PC-3 (cell line): Measurements from ENCODE around the gene P2RX2. TPM values are rescaled to one million over a fixed set of nuclear protein-coding genes. Genes with fewer than 3 reads are reported as not detected.

Source experiments
- ATAC-seq: fragments of 200-7000 bp; cut with Tn5 transposase; 2 replicates; pipeline ENCODE4 v1.9.1; 2020; ENCODE audit warnings: mild to moderate bottlenecking, moderate library complexity
- BruUV-seq: library from RNA; stranded (reverse); fragments of 400-500 nt; replicated peaks from 2 replicates; lab custom pipeline; 2021; lab: Mats Ljungman, UMichigan
- CTCF ChIA-PET: fragments of 300-600 bp; sonication (Branson Sonifier 250); formaldehyde crosslinking; loops from one replicate; lab custom pipeline; 2022; ENCODE audit warnings: antibody characterized with exemption; lab: Charles Lee
- POLR2A ChIA-PET: fragments of 300-600 bp; sonication (Branson Sonifier 250); formaldehyde crosslinking; loops from one replicate; lab custom pipeline; 2022; ENCODE audit warnings: antibody characterized with exemption; ENCODE audit not compliant: unreplicated experiment; lab: Charles Lee
- DNase-seq: peaks from one replicate; pipeline ENCODE4 v3.0.0-alpha.2; 2015
- H2AFZ ChIP-seq: fragments of 300-600 bp; sonication (generic); 2 replicates; pipeline ENCODE4 v1.6.0; 2016; ENCODE audit warnings: antibody characterized with exemption, low read length
- H3F3A ChIP-seq: fragments of 300-600 bp; sonication (generic); one replicate; pipeline ENCODE4 v1.6.0; 2017; ENCODE audit warnings: antibody characterized with exemption, low read length, control low read depth, mild to moderate bottlenecking; ENCODE audit not compliant: unreplicated experiment
- H3K27ac ChIP-seq: fragments of 300-600 bp; sonication (generic); 2 replicates; pipeline ENCODE4 v1.5.1; 2016; ENCODE audit warnings: mild to moderate bottlenecking, low read length
- H3K27me3 ChIP-seq: fragments of 300-600 bp; sonication (generic); 2 replicates; pipeline ENCODE4 v1.6.1; 2016; ENCODE audit warnings: low read length, mixed read lengths
- H3K36me3 ChIP-seq: fragments of 300-600 bp; sonication (generic); 2 replicates; pipeline ENCODE4 v1.6.1; 2016; ENCODE audit warnings: low read depth, mixed run types, low read length, mixed read lengths
- H3K4me1 ChIP-seq: fragments of 300-600 bp; sonication (generic); 2 replicates; pipeline ENCODE4 v1.5.1; 2016; ENCODE audit warnings: low read length; ENCODE audit not compliant: insufficient read depth
- H3K4me2 ChIP-seq: fragments of 300-600 bp; sonication (generic); 2 replicates; pipeline ENCODE4 v1.6.0; 2016; ENCODE audit warnings: low read length
- H3K4me3 ChIP-seq: fragments of 300-600 bp; sonication (generic); 2 replicates; pipeline ENCODE4 v1.5.1; 2016; ENCODE audit warnings: mild to moderate bottlenecking, low read length, mixed read lengths
- H3K79me2 ChIP-seq: fragments of 300-600 bp; sonication (generic); 2 replicates; pipeline ENCODE4 v1.6.1; 2017; ENCODE audit warnings: low read length, mixed read lengths
- H3K9ac ChIP-seq: fragments of 300-600 bp; sonication (generic); 2 replicates; pipeline ENCODE4 v1.6.0; 2016; ENCODE audit warnings: mild to moderate bottlenecking, low read length
- H3K9me2 ChIP-seq: fragments of 300-600 bp; sonication (generic); replicated peaks from 2 replicates; pipeline ENCODE4 v1.6.1; 2016; ENCODE audit warnings: mixed run types, low read length, mixed read lengths
- H3K9me3 ChIP-seq: fragments of 300-600 bp; sonication (generic); 2 replicates; pipeline ENCODE4 v1.6.1; 2016; ENCODE audit warnings: low read length, mixed read lengths
- H4K20me1 ChIP-seq: fragments of 300-600 bp; sonication (generic); 2 replicates; pipeline ENCODE4 v1.6.1; 2016; ENCODE audit warnings: low read length, mixed read lengths
- CTCF ChIP-seq: fragments of 300-600 bp; sonication (generic); conservative IDR thresholded peaks from 2 replicates; pipeline ENCODE4 v1.5.1; 2017; ENCODE audit warnings: antibody characterized with exemption, low read depth, mild to moderate bottlenecking, low read length
- EZH2 ChIP-seq: fragments of 300-600 bp; sonication (generic); IDR thresholded peaks from one replicate; pipeline ENCODE4 v1.6.1; 2017; ENCODE audit warnings: antibody characterized with exemption, mild to moderate bottlenecking, low read length; ENCODE audit not compliant: unreplicated experiment
- EZH2phosphoT487 ChIP-seq: fragments of 300-600 bp; sonication (generic); IDR thresholded peaks from 2 replicates; pipeline ENCODE4 v1.6.1; 2018; ENCODE audit warnings: mild to moderate bottlenecking, antibody characterized with exemption, low read length, borderline replicate concordance
- intact Hi-C: fragments of 100-400 bp; cut with micrococcal nuclease; formaldehyde crosslinking; loops from 2 replicates; pipeline ENCODE4 v1.9.0; 2023
- total RNA-seq: library from RNA; depleted of rRNA; stranded (reverse); fragments of >200 nt; gene quantifications from 2 replicates; pipeline ENCODE4 v1.2.3, GENCODE V29; 2014

P2RX2 gene
- total RNA-seq, 1 experiment from 2014 or later = not detected

- Histone ChIP-seq H3K9ac (no peak overlapping the region), H3K79me2 (no peaks in the 10 kb centered on the region), H3F3A (no peaks in the 10 kb centered on the region), H3K27me3 (peaks cover 23% of the 10 kb centered on the region), H3K4me3 (peak overlapping the region; percentile 40), H3K9me2 (no peaks in the 10 kb centered on the region), H2AFZ (peak overlapping the region; percentile 52), H3K27ac (no peak overlapping the region), H4K20me1 (no peaks in the 10 kb centered on the region), H3K4me2 (peak overlapping the region; percentile 52), H3K4me1 (peaks cover 9% of the 10 kb centered on the region), H3K36me3 (no peaks in the 10 kb centered on the region), H3K9me3 (no peaks in the 10 kb centered on the region)
- ChIA-PET CTCF (no interaction called here), POLR2A (no interaction called here)
- BruUV-seq = no TSS peak
- intact Hi-C loops = no loop called here
- ATAC-seq (no peak), DNase-seq (no peak)
- no peak for TF ChIP-seq CTCF
- no peak for TF ChIP-seq EZH2phosphoT487
- no peak for TF ChIP-seq EZH2
Observed at GRCh38 chr12:132603240-132604150, 15.1 kb upstream of the P2RX2 start.

- POLR2A ChIA-PET = no interaction called here
Observed at GRCh38 chr12:132604151-132604618, 14.4 kb upstream of the P2RX2 start.

More at GRCh38 chr12:132604151-132604618, 14.4 kb upstream of the P2RX2 start:
- Histone ChIP-seq H4K20me1 (no peaks in the 10 kb centered on the region), H3K9me2 (no peaks in the 10 kb centered on the region), H3K9me3 (no peaks in the 10 kb centered on the region), H3K79me2 (no peaks in the 10 kb centered on the region), H3K4me2 (peak overlapping the region; percentile 52), H3K27me3 (peaks cover 23% of the 10 kb centered on the region), H2AFZ (peak overlapping the region; percentile 52), H3K4me1 (peaks cover 9% of the 10 kb centered on the region), H3K27ac (no peak overlapping the region), H3K9ac (no peak overlapping the region), H3K4me3 (peak overlapping the region; percentile 40), H3K36me3 (no peaks in the 10 kb centered on the region), H3F3A (no peaks in the 10 kb centered on the region)
- intact Hi-C loops = no loop called here
- peak; percentile 9 for ATAC-seq
- no peak for DNase-seq
- TF ChIP-seq EZH2phosphoT487 (no peak), CTCF (no peak), EZH2 (no peak)
- BruUV-seq = no TSS peak
- CTCF ChIA-PET = no interaction called here
